DMS53 (cell line): ENCODE data around the gene TMEM135.
"Not testable (repeated sequence)": the region's sequence is repeated elsewhere in the genome, so short reads cannot be mapped to it uniquely, and the experiment has no call there.

Source experiments
- DNase-seq: peaks from one replicate; lab custom pipeline; 2025; lab: John Stamatoyannopoulos, UW

Gene TMEM135

DNA sequence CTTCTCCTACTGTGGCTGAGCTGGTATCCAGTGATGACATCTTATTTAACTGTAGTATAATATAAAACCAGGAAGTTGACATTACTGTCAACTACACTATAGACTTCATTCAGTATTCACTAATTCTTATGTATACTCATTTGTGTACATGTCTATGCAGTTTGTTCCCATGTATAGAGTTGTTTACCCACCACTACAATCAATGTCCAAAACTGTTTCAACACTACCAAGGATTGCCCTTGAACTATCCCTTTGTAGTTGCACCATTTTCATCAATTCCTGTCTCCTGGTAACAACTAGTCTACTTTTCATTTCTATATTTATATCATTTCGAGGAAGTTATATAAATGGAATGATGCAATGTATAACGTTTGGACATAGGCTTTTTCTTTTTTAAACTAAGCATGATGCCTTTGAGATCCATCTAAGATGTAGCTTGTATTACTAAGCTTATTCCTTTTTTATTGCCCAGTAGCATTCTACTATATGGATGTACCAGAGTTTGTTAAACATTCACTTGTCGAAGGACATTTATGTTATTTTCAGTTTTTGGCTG is 39.2 kb downstream of the TMEM135 start:
- no peak for DNase-seq

DNA sequence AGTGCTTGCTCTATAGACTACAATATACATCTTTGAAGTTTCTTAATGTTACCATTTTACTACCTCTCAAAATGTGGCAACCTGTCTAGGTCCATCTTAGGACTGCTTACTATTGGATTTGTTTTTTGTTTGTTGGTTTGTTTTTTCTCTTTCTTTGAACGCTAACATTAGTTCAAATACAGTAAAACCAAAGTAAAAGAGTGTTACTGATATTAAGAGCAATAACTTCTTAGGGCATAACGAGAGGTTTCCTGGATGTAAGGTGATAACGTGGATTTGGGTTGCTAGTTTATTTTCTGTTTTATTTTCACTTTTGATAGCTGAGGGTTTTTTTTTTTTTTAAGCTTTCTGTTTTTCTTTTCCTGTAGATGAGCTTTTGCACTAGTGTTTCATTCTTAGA is 43.6 kb downstream of the TMEM135 start:
- no peak for DNase-seq

- no peak for DNase-seq
Measured at GRCh38 chr11:87082590-87082989, 44.9 kb downstream of the TMEM135 start.

GRCh38 chr11:87083029-87083428 is 45.3 kb downstream of the TMEM135 start:
- no peak for DNase-seq

GRCh38 chr11:87092159-87092558 is 54.4 kb downstream of the TMEM135 start:
- no peak for DNase-seq

DNA sequence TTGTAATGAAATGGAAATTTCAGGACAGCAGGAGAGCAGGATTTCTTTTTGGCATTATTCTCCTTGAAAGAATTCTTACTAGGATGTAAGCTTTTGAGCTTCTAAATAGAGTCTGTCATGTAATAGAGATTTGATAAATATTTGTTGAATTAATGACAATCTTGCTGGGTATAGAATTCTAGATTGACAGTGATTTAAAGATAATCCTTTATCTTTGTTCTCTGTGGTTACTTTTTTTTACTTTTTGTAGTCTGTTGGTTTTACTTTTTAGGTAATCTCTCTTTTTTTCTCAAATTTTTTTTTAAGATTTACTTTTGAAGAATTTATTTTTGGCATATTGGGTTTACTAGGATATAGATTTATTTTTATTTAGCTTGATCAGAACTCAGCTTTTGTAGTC is 54.8 kb downstream of the TMEM135 start:
- DNase-seq: no peak

DNA sequence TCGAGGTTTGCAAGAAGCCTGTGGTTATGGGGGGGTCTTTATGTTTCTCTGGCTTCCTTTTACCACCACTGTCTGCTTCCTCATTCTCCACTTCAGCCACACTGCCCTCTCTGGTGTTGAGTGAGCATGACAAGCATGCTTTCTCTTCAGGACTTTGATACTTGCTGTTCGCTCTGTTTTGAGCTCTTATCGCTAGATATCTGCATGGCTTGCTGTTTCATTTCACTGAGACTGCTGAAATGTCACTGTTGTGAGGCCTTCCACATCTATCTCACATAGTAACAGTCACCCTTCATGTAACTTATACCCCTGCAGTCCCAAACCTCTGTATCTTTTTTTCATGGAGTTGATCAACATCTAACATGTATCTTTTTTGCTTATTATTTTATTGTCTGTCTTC is 59.8 kb downstream of the TMEM135 start:
- DNase-seq: peak; percentile 89

DNA sequence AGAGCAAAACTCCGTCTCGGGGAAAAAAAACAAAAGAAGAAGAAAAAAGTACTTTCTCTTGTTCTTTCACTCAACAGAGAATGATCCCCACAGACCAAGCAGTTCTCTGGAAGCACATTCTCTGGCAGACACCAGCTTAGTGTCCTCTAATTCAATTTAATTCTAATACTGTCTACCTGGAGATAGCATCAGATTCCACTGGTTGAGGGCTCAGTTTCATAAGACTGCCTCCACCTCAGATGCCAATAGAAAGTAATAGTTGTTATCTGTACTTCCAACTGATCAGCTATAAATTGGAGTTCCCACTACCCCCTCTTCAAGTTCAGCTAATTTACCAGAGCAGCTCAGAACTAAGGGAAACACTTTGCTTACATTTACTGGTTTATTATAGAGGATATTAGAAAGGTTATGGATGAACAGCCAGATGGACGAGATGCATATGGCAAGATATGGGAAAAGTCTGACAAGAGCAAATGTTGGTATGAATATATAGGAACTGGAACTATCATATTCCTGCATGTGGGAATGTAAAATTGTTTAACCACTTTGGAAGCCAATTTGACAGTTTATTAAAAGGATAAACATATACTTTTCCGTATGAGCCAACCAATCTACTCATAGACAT is 64.3 kb downstream of the TMEM135 start:
- no peak for DNase-seq

GRCh38 chr11:87105826-87106225 is 68.1 kb downstream of the TMEM135 start:
- not testable (repeated sequence) for DNase-seq

GRCh38 chr11:87107379-87107778 is 69.6 kb downstream of the TMEM135 start:
- not testable (repeated sequence) for DNase-seq

DNA sequence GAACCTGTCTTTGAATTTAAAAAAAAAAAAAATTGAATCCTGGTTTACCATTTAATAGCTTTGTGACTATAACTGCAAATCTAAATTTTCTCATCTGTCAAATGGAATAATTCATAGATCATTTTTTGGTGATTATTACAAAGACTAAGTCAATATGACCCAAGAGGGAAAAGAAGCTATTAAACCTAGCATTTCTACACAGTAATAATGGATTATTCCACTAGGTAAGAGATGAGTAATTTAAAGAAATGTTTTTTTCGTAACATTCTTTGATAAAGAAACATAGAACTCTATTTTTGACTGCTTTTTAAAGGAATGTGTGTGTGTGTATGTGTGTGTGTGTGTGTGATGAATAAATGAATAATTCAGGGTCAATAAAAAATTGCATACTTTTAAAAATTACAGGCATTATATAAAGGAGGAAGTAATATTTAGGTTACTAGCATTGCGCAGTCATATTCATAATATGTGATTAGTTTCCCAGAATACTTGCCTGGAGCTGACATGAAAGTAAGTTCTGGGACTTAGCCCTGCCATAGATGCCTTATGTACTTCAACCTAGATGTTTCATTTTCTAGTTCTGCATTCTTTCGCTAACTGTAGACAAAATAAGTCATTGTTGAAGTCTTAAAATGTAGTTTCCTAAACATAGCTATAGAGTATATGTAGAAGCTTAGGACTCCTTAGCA is 72.9 kb downstream of the TMEM135 start:
- no peak for DNase-seq

DNA sequence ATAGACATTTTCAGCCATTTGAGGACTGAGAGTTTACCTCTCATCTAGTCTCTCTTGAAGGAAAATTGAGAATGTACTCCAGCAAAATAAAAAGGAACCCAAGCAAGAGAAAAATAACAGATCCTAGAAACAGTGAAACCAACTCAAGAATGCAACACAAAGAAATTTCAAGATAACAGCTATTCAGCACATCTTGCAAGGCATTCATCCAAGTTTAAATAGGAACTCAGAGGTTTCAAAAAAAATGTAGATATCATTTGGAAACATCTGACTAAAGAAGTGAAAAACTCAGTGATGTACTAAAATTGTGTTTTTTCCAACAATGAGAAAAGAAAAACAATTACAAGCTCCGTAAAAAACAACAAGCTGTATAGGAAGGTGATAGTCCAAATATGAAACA is 76.4 kb downstream of the TMEM135 start:
- DNase-seq: no peak

DNA sequence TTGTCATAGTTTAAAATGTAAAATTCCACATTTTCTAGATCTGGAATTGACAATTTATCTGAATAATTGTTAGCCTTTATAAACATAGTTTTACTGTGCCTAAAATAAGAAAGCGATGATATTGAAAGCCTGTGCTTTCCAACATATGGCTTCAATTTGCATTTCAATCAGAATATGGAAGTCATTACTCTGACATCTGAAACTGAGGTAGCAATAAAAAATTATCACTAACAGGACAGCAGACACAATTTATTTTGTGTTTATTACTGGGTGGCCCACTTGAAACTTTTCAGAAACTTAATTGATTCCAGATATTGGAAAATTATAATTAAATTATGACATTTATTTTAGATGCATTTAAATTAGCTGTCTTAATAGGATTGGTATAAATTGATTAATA is 78.5 kb downstream of the TMEM135 start:
- DNase-seq: no peak

GRCh38 chr11:87120937-87121336 is 83.2 kb downstream of the TMEM135 start:
- peak; percentile 56 for DNase-seq

- no peak for DNase-seq
Measured at GRCh38 chr11:87122852-87123251, 85.1 kb downstream of the TMEM135 start.

DNA sequence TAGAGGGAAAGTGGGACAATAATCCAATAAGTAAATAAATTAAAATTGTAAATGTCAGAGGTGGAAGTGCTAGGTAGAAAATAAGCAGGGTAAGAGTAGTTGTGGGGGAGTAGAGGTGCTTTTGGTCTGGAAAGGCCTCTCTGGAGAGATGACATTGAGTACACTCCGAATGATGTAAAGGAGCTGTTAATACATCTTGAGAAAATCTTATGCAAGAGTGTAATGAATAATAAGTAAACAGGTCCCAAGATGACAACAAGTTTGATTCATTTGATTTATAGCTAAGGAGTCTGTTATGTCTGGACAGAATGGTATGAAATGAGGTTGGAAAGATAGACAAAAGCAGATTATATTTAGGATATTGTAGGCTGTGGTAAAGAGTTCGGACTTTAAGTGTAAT is 87.5 kb downstream of the TMEM135 start:
- no peak for DNase-seq

DNA sequence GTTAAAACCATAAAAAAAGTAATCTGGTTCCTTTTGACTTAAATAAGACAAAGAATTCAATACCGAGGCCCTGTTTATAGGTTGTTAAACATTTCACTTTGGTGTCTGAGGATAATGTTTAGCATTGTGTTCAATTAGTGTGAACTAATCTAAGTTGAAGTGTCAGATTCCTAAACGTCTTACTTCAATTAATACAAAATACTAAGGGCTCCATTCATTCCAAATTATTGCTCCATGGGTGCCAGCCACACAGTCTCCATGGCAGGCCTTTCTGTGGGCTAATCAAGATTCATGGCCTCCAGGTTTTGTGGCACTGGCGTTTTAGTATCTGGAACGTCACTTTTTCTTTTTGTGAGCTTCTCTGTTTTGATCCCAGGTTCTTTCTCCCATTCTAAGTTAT is 89.4 kb downstream of the TMEM135 start:
- peak; percentile 47 for DNase-seq

GRCh38 chr11:87128372-87128771 is 90.6 kb downstream of the TMEM135 start:
- peak; percentile 86 for DNase-seq

- no peak for DNase-seq
Measured at GRCh38 chr11:87134524-87135106, 96.9 kb downstream of the TMEM135 start.

DNA sequence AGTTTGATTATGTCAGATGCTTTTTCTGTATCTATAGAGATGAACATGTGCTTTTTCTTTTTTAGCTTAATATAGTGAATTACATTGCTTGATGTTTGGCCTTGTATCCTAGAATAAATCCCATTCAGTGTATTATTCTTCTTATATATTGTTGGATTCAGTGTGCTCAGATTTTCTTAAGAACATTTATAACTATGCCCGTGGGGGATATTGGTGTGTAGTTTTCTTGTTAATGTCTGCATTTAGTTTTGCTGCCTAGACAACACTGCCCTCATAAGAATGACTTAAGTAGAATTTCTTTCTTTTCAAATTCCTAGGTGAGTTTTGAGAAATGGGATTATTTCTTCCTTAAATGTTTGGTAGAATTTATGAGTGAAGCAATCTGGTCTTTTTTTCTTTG is 98.5 kb downstream of the TMEM135 start:
- DNase-seq: no peak

DNA sequence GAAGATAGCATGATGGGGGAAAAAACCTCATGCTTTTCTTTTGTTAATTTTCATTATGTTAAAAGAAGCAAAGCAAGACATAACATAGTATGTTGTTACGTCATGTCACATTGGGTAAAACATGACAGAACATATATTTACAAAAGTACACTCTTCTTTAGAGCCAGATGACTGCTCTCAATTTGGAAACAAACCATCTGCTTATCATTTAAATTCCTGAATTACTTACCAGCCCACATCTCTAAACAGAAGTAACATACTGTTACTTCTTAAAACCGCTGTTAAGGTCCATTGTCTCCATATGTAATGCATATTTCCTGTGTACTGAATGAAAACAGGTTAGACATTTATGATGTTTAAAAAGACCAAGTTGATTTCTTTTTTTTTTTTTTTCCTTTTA is 100.0 kb downstream of the TMEM135 start:
- no peak for DNase-seq

DNA sequence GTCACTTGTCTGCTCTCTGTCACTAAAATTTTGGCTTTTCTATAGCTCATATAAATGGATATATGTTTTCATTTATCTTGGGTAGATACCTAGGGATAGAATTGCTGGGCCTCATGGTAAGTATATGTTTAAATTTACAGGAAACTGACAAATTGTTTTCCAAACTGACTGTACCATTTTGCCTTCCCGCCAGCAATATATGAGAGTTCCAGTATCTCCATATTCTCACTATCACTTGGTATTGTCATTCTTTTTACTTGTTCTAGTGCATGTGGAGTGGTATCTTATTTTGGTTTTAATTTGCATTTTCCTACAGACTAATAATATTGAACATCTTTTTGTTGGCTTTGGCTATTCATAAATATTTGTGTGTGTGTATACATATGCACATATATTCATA is 101.7 kb downstream of the TMEM135 start:
- DNase-seq: no peak

GRCh38 chr11:87141322-87141721 is 103.6 kb downstream of the TMEM135 start:
- no peak for DNase-seq
